NK-92 (cell line): ENCODE measurements around the gene ARPC4.
"Not testable (repeated sequence)": the region's sequence is repeated elsewhere in the genome, so short reads cannot be mapped to it uniquely, and the experiment has no call there.

Experiments
- DNase-seq: peaks from one replicate; lab custom pipeline; 2025; ENCODE audit not compliant: unreplicated experiment; lab: John Stamatoyannopoulos, UW

Gene ARPC4

DNA sequence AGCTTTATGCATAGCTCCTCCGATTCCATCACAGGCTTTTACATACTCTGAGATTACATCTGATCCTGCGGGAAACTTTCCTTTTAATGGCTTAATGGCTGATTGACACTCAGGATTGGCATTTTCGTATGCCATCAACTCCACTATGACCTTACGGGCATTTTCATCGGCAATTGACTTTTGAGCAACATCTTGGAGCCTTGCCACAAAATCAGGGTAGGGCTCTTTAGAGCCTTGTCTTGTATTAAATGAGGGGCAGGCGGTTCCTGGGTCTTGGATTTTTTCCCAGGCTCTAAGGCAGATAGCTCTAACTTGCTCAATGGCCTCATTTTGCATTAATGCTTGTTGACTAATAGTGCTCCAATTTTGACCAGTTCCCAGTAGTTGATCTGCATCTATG, 59.0 kb downstream of the ARPC4 start:
- DNase-seq: not testable (repeated sequence)

DNA sequence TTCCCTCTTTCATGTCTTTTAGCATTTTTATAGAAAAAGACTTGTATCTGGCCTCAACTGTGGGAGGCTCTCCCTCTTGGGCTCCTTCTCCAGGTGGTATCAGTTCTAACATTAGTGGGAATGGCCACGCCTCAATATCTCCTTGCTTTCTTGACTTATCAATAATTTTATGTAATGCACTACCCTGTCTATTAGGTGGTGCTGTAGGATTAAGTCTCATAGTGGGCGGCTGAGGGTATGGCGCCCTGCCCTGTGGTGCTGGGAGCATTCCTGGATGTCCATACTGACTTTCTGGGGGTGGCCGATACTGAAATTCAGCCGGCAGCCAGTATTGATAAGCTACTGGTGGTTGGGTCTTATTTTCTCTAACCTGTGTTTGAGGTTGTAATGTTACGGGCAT, 59.6 kb downstream of the ARPC4 start:
- no peak for DNase-seq

DNA sequence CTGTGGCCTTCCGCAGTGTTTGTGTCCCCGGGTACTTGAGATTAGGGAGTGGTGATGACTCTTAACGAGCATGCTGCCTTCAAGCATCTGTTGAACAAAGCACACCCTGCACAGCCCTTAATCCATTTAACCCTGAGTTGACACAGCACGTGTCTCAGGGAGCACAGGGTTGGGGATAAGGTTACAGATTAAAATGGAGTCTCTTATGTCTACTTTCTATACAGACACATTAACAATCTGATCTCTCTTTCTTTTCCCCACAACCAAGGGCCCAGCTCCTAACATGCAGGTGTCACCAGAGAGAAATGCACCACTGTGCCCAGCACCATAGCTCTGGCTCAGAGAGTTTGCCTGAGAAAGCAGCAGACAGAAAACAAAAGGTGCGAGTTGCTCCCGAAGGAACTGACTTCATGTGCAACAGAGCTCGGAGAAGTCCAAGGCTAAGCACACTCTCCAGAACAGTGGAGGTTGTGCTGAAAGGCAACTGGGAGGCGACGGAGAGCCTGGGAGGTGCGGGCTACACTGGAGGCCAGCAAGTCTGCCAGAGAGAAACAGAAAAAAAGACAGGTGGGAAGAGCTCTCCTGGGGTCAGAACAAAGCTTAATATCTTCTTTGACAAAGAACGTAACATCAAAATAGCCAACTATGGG, 61.5 kb downstream of the ARPC4 start:
- DNase-seq: not testable (repeated sequence)

DNA sequence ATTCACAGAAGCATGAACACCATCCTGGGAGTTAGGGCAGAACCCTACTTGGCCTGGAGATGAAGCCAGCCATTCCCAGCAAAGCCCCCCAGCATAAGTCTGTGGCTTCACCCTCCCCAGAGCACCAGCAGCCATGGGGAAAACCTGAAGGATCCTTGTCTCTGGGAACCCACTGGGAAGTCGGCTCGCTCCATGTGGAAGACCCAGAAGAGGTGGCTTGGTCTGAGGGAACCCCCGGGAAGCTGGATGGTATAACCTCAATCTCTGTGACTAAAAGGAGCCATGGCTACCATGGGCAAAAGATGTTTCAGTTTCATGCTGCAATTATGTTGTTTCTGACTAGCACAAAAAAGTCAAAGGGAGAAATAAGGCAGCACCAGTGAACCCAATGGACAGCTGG, 62.7 kb downstream of the ARPC4 start:
- DNase-seq: no peak
